ENCODE data around the gene AQP7.

- TF ChIP-seq RAD21 (IDR thresholded peaks at IDR 0.05): no peak
- TF ChIP-seq CTCF (IDR thresholded peaks at IDR 0.05; ENCODE audit: low read depth, low read length, missing input control): no peak
- no peak for TF ChIP-seq NR2F2 (IDR thresholded peaks at IDR 0.05)
- no peak for TF ChIP-seq YY1 (IDR thresholded peaks at IDR 0.05)
- TF ChIP-seq TAF1 (conservative IDR thresholded peaks at IDR 0.05): no peak
Observed at GRCh38 chr9:33429256-33429985, 27.1 kb upstream of the AQP7 start.

Data from liver (tissue), 3 donors.